H9 (cell line): ENCODE data around the gene RORB. TPM values are rescaled to one million over a fixed set of nuclear protein-coding genes. Genes with fewer than 3 reads are reported as not detected.

Experiments used
- DNase-seq: peaks from one replicate; pipeline ENCODE4 v3.0.0-alpha.2; 2017
- H2AFZ ChIP-seq: one replicate; pipeline ENCODE4 v1.6.1; 2013; ENCODE audit warnings: mild to moderate bottlenecking, low read length, control low read depth, moderate library complexity
- H2AK5ac ChIP-seq: 2 replicates; pipeline ENCODE4 v1.6.1; 2013; ENCODE audit warnings: low read length, control low read depth, mixed read lengths; ENCODE audit not compliant: insufficient read length
- H2BK120ac ChIP-seq: one replicate; pipeline ENCODE4 v1.6.1; 2013; ENCODE audit warnings: low read depth, mild to moderate bottlenecking, low read length, control low read depth, inconsistent platforms; ENCODE audit not compliant: poor library complexity, severe bottlenecking
- H2BK12ac ChIP-seq: 2 replicates; pipeline ENCODE4 v1.6.1; 2013; ENCODE audit warnings: low read length, control low read depth, mixed read lengths, low read depth; ENCODE audit not compliant: insufficient read length
- H2BK15ac ChIP-seq: 2 replicates; pipeline ENCODE4 v1.6.1; 2013; ENCODE audit warnings: low read depth, low read length, control low read depth
- H2BK20ac ChIP-seq: one replicate; pipeline ENCODE4 v1.6.1; 2013; ENCODE audit warnings: low read depth, mild to moderate bottlenecking, low read length, control low read depth, inconsistent platforms; ENCODE audit not compliant: poor library complexity, severe bottlenecking
- H2BK5ac ChIP-seq: 2 replicates; pipeline ENCODE4 v1.6.1; 2013; ENCODE audit warnings: low read length, control low read depth, mixed read lengths; ENCODE audit not compliant: insufficient read length
- H3K14ac ChIP-seq: 2 replicates; pipeline ENCODE4 v1.6.1; 2013; ENCODE audit warnings: low read length, control low read depth; ENCODE audit not compliant: insufficient read depth
- H3K18ac ChIP-seq: 2 replicates; pipeline ENCODE4 v1.6.1; 2013; ENCODE audit warnings: low read depth, mild to moderate bottlenecking, mixed read lengths, low read length, control low read depth; ENCODE audit not compliant: insufficient read length
- H3K23ac ChIP-seq: 2 replicates; pipeline ENCODE4 v1.6.1; 2013; ENCODE audit warnings: low read length, control low read depth, mixed read lengths, low read depth; ENCODE audit not compliant: insufficient read length
- H3K23me2 ChIP-seq: 2 replicates; pipeline ENCODE4 v1.6.1; 2013; ENCODE audit warnings: low read depth, mild to moderate bottlenecking, mixed read lengths, low read length, control low read depth; ENCODE audit not compliant: insufficient read length, poor library complexity, severe bottlenecking
- H3K27ac ChIP-seq: 2 replicates; pipeline ENCODE4 v1.5.1; 2013; ENCODE audit warnings: low read length, control low read depth, mixed read lengths, low read depth; ENCODE audit not compliant: insufficient read length
- H3K27me3 ChIP-seq: 2 replicates; pipeline ENCODE4 v1.6.1; 2013; ENCODE audit warnings: low read length, control low read depth, inconsistent platforms; ENCODE audit not compliant: insufficient read depth
- H3K4ac ChIP-seq: 2 replicates; pipeline ENCODE4 v1.6.1; 2013; ENCODE audit warnings: low read depth, mild to moderate bottlenecking, control low read depth, inconsistent platforms, low read length, moderate library complexity
- H3K4me1 ChIP-seq: 2 replicates; pipeline ENCODE4 v1.6.1; 2013; ENCODE audit warnings: low read length, control low read depth, inconsistent platforms; ENCODE audit not compliant: insufficient read depth
- H3K4me2 ChIP-seq: 2 replicates; pipeline ENCODE4 v1.6.1; 2013; ENCODE audit warnings: low read length, control low read depth, mixed read lengths; ENCODE audit not compliant: insufficient read length, insufficient read depth
- H3K56ac ChIP-seq: 2 replicates; pipeline ENCODE4 v1.6.1; 2013; ENCODE audit warnings: low read depth, mild to moderate bottlenecking, mixed read lengths, low read length, control low read depth; ENCODE audit not compliant: insufficient read length
- H3K79me1 ChIP-seq: 2 replicates; pipeline ENCODE4 v1.6.1; 2013; ENCODE audit warnings: low read depth, mild to moderate bottlenecking, moderate library complexity, low read length, control low read depth, inconsistent platforms; ENCODE audit not compliant: insufficient read depth, poor library complexity, severe bottlenecking
- H3K79me2 ChIP-seq: 2 replicates; pipeline ENCODE4 v1.6.1; 2013; ENCODE audit warnings: low read length, control low read depth, inconsistent platforms; ENCODE audit not compliant: insufficient read depth
- H3K9ac ChIP-seq: 2 replicates; pipeline ENCODE4 v1.6.1; 2013; ENCODE audit warnings: low read length, control low read depth, mixed read lengths; ENCODE audit not compliant: insufficient read length; ENCODE audit errors: extremely low read depth
- H3K9me3 ChIP-seq: one replicate; pipeline ENCODE4 v1.6.1; 2013; ENCODE audit warnings: low read depth, low read length, inconsistent platforms; ENCODE audit not compliant: control insufficient read depth
- H3T11ph ChIP-seq: one replicate; pipeline ENCODE4 v1.6.1; 2013; ENCODE audit warnings: mild to moderate bottlenecking, low read length, control low read depth, inconsistent platforms
- H4K20me1 ChIP-seq: one replicate; pipeline ENCODE4 v1.6.1; 2013; ENCODE audit not compliant: control insufficient read depth, insufficient read length, insufficient read depth
- H4K5ac ChIP-seq: 2 replicates; pipeline ENCODE4 v1.6.1; 2013; ENCODE audit warnings: low read depth, mild to moderate bottlenecking, mixed read lengths, low read length, control low read depth; ENCODE audit not compliant: insufficient read length
- H4K8ac ChIP-seq: replicated peaks from 2 replicates; pipeline ENCODE4 v1.6.1; 2013; ENCODE audit warnings: low read length, control low read depth, mixed read lengths, low read depth; ENCODE audit not compliant: insufficient read length
- H4K91ac ChIP-seq: 2 replicates; pipeline ENCODE4 v1.6.1; 2013; ENCODE audit warnings: low read depth, mild to moderate bottlenecking, moderate library complexity, mixed read lengths, low read length, control low read depth; ENCODE audit not compliant: insufficient read length
- H3K27ac Mint-ChIP-seq, 3 experiments: 2 replicates in 2 of 3; 3 replicates in 1 of 3; pipeline ENCODE4 v1.8.0; 2020 to 2021; ENCODE audit warnings: mixed read lengths in 3 of 3, mild to moderate bottlenecking in 1 of 3, moderate library complexity in 1 of 3
- H3K27me3 Mint-ChIP-seq: 2 replicates; pipeline ENCODE4 v1.8.0; 2021; ENCODE audit warnings: low read depth, mild to moderate bottlenecking, moderate library complexity, mixed read lengths
- H3K36me3 Mint-ChIP-seq, 3 experiments: 2 replicates in 2 of 3; 3 replicates in 1 of 3; pipeline ENCODE4 v1.8.0; 2020 to 2021; ENCODE audit warnings: low read depth in 3 of 3, mixed read lengths in 3 of 3; ENCODE audit not compliant: insufficient read depth in 1 of 3
- H3K4me1 Mint-ChIP-seq, 2 experiments: 2 replicates each; pipeline ENCODE4 v1.8.0; 2020; ENCODE audit warnings: mixed read lengths in 2 of 2
- H3K4me3 Mint-ChIP-seq, 2 experiments: 2 replicates in 1 of 2; 3 replicates in 1 of 2; pipeline ENCODE4 v1.8.0; 2020 to 2021; ENCODE audit warnings: mild to moderate bottlenecking in 2 of 2, mixed read lengths in 2 of 2, moderate library complexity in 1 of 2
- H3K9me3 Mint-ChIP-seq, 2 experiments: 2 replicates in 1 of 2; 3 replicates in 1 of 2; pipeline ENCODE4 v1.8.0; 2020; ENCODE audit warnings: mild to moderate bottlenecking in 2 of 2, mixed read lengths in 2 of 2, moderate library complexity in 1 of 2
- WGBS: extraction: QIAGEN DNeasy Blood & Tissue Kit; methylation state at CpG from one replicate; pipeline ENCODE4 v1.1.7; 2013; ENCODE audit warnings: missing lambda C conversion rate, low lambda C conversion rate, mixed read lengths; ENCODE audit not compliant: insufficient read length; ENCODE audit errors: extremely low coverage; 5-methylcytosine and 5-hydroxymethylcytosine counted together
- total RNA-seq: library from RNA; stranded (reverse); gene quantifications from 2 replicates; pipeline ENCODE4 v1.2.1, GENCODE V29; 2021
- TF ChIP-seq, protein P1 (sequence below): fragments of 200-600 bp; sonication (generic); conservative IDR thresholded peaks from 3 replicates; pipeline ENCODE4 v1.8.0; 2021; ENCODE audit warnings: antibody characterized with exemption, mild to moderate bottlenecking

RORB gene
- total RNA-seq, 1 experiment from 2014 or later = 0.31 TPM

DNA sequence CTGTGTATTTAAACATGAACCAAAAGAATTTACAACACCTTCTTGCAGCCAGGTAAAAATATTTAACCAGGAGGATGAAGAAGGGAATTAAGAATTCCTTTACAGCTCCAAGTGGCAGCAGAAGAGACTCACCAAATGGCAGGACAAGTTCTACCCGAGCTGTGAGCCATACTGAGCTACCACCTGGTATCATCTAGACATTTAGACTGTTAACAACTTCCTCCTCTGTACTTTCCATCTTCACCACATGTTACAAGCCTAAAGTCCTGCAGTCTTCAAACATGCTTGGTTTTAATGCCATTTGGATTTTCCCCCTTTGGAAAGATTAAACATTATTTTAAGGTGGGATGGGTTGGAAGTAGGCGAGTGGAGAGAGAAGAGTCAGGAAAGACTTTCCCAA is 200.4 kb downstream of the RORB start:
- DNase-seq = no peak
- Histone ChIP-seq H3K79me2 (no peaks in the 10 kb centered on the region), H2BK120ac (no peak overlapping the region), H3K4me1 (no peaks in the 10 kb centered on the region), H2AFZ (no peak overlapping the region), H2BK12ac (no peak overlapping the region), H3K23me2 (no peaks in the 10 kb centered on the region), H3K4ac (no peak overlapping the region), H3K9ac (no peak overlapping the region), H4K91ac (no peak overlapping the region), H4K20me1 (no peaks in the 10 kb centered on the region), H4K8ac (no peak overlapping the region), H3K79me1 (no peaks in the 10 kb centered on the region), H2AK5ac (no peak overlapping the region), H2BK5ac (no peak overlapping the region), H2BK20ac (no peak overlapping the region), H3K9me3 (no peaks in the 10 kb centered on the region), H3K27me3 (no peaks in the 10 kb centered on the region), H3K23ac (no peak overlapping the region), H2BK15ac (no peak overlapping the region), H3K4me2 (no peak overlapping the region), H4K5ac (no peak overlapping the region), H3K18ac (no peak overlapping the region), H3K27ac (no peak overlapping the region), H3K14ac (no peak overlapping the region), H3K56ac (no peak overlapping the region), H3T11ph (no peak overlapping the region)
- TF ChIP-seq, protein P1, sequence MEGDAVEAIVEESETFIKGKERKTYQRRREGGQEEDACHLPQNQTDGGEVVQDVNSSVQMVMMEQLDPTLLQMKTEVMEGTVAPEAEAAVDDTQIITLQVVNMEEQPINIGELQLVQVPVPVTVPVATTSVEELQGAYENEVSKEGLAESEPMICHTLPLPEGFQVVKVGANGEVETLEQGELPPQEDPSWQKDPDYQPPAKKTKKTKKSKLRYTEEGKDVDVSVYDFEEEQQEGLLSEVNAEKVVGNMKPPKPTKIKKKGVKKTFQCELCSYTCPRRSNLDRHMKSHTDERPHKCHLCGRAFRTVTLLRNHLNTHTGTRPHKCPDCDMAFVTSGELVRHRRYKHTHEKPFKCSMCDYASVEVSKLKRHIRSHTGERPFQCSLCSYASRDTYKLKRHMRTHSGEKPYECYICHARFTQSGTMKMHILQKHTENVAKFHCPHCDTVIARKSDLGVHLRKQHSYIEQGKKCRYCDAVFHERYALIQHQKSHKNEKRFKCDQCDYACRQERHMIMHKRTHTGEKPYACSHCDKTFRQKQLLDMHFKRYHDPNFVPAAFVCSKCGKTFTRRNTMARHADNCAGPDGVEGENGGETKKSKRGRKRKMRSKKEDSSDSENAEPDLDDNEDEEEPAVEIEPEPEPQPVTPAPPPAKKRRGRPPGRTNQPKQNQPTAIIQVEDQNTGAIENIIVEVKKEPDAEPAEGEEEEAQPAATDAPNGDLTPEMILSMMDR = no peak
- Mint-ChIP-seq H3K27ac (no peak overlapping the region), H3K36me3 (no peaks in the 10 kb centered on the region), H3K4me3 (no peak overlapping the region), H3K4me1 (no peaks in the 10 kb centered on the region), H3K27me3 (peaks cover 2% of the 10 kb centered on the region; the same call in 1 of the 2 replicates), H3K9me3 (no peaks in the 10 kb centered on the region)
- WGBS = no CpG with 5 or more reads among the region's 2 CpGs
